Activated T-cell treated with anti-CD3 and anti-CD28 coated beads, Interleukin-2, amount 50 U/mL, for 48 hours (primary cell): ENCODE results near the gene TOLLIP.
"Not testable (repeated sequence)": the region's sequence is repeated elsewhere in the genome, so short reads cannot be mapped to it uniquely, and the experiment has no call there.

Experiments
- DNase-seq, 2 experiments: peaks; one replicate each; pipeline ENCODE4 v3.0.0-alpha.2; 2020

The TOLLIP gene

GRCh38 chr11:1242751-1243150, 66.7 kb downstream of the TOLLIP start:
- not testable (repeated sequence) for DNase-seq

DNA sequence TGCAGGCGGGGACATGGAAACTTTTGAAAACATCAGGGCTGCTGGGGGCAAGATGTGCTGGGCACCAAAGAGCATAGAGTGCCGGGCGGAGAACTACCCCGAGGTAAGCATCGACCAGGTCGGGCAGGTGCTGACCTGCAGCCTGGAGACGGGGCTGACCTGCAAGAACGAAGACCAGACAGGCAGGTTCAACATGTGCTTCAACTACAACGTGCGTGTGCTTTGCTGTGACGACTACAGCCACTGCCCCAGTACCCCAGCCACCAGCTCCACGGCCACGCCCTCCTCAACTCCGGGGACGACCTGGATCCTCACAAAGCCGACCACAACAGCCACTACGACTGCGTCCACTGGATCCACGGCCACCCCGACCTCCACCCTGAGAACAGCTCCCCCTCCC, 67.1 kb downstream of the TOLLIP start:
- DNase-seq, result no peak

- no peak for DNase-seq
Observed at GRCh38 chr11:1241706-1242105, 67.7 kb downstream of the TOLLIP start.

DNA sequence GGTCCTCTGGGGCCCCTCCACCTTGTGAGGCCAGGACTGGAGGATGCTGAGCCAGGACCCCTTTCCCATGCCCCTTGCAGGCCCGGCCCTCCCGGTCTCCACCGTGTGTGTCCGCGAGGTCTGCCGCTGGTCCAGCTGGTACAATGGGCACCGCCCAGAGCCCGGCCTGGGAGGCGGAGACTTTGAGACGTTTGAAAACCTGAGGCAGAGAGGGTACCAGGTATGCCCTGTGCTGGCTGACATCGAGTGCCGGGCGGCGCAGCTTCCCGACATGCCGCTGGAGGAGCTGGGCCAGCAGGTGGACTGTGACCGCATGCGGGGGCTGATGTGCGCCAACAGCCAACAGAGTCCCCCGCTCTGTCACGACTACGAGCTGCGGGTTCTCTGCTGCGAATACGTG, 68.7 kb downstream of the TOLLIP start:
- no peak for DNase-seq

GRCh38 chr11:1239596-1240205, 69.7 kb downstream of the TOLLIP start:
- DNase-seq, result no peak

GRCh38 chr11:1238767-1239595, 70.5 kb downstream of the TOLLIP start:
- no peak for DNase-seq

GRCh38 chr11:1237851-1238250, 71.6 kb downstream of the TOLLIP start:
- DNase-seq, result no peak

DNA sequence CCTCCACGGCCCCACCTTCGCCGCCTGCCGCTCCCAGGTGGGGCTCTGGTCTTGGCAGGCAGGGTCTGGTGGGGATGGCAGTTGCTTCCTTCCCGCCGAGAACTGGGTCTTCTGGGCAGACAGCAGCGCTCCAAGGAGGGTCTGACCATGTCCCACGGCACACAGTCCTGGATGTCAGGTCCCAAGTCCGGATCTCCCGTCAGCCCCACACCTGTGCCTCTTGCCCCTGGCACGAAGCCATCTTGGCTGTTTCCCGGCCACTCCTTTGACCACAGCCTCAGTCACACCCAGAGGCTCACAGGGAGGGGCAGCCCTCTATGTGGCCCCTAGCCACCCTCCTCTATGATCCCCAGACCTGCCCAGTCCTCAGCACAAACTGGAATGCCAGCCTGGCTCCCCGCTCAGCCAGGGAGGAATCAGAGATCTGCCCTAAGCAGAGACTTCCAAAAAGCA, 72.3 kb downstream of the TOLLIP start:
- no peak for DNase-seq

DNA sequence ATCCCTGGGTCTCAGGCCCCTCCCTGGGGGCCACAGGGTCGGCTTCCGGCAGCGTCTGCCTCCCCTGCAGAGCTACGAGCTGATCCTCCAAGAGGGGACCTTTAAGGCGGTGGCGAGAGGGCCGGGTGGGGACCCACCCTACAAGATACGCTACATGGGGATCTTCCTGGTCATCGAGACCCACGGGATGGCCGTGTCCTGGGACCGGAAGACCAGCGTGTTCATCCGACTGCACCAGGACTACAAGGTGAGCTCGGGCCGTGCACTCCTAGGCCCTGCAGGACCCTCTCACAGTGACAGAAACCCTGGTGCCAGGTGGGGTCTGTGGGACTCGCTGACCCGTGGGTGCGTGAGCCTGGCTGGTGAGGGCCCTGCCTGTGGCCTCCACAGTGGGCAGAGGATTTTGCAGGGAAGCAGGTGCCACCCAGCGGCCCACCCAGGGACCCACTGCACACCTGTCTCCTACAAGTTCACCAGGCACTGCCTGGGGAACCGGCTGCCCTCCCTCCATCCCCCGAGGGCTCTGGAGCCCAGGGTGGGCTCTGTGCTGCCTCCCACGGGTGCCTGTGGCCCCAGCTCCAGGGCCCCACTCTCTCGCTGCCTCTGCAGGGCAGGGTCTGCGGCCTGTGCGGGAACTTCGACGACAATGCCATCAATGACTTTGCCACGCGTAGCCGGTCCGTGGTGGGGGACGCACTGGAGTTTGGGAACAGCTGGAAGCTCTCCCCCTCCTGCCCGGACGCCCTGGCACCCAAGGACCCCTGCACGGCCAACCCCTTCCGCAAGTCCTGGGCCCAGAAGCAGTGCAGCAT, 72.9 kb downstream of the TOLLIP start:
- DNase-seq, result no peak

- no peak for DNase-seq
Observed at GRCh38 chr11:1235901-1236315, 73.5 kb downstream of the TOLLIP start.

DNA sequence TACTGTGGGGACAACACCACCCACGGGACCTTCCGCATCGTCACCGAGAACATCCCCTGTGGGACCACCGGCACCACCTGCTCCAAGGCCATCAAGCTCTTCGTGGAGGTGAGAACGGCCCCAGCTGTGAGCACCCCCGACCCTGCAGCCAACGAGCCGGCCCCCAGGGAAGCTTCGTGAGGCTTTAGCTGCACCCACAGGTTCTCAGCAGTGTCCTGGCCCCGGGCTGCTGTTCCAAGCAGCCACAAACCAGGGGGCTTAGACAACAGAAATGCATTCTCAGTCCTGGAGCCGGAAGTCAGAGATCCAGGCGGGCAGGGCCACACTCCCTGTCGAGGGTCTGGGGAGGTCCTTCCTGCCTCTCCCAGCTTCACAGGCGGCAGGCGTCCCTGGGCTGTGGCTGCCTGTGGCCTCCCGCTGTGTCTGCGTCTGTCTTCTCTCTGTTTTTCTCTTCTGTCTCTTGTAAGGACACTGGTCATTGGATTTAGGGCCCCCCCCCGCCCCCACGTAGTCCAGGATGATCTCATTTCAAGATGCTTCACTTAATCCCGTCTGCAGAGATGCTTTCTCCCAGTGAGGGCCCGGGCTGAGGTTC, 74.0 kb downstream of the TOLLIP start:
- DNase-seq, result no peak

- DNase-seq, result no peak
Observed at GRCh38 chr11:1234771-1235305, 74.6 kb downstream of the TOLLIP start.

DNA sequence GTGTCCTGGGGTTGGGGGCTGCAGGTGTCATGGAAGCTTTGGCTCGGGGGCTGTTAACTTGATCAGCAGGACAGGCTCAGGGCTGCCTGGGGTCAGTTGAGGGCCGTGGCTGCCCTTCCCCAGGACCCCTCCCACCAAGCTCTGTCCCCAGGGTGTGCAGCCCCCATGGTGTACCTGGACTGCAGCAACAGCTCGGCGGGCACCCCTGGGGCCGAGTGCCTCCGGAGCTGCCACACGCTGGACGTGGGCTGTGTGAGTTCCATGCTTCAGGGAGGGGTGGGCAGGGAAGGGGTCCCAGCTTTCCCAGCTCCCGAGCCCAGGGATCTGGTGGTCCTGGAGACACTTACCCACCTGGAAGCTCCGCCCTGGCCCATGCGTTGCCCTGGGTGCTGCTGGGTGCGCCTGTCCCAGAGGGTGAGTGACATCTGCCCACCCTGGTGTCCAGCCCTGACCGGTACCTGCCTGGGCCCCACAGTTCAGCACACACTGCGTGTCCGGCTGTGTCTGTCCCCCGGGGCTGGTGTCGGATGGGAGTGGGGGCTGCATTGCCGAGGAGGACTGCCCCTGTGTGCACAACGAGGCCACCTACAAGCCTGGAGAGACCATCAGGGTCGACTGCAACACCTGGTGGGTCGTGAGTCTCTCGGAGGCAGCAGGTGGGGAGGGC, 75.2 kb downstream of the TOLLIP start:
- no peak for DNase-seq

DNA sequence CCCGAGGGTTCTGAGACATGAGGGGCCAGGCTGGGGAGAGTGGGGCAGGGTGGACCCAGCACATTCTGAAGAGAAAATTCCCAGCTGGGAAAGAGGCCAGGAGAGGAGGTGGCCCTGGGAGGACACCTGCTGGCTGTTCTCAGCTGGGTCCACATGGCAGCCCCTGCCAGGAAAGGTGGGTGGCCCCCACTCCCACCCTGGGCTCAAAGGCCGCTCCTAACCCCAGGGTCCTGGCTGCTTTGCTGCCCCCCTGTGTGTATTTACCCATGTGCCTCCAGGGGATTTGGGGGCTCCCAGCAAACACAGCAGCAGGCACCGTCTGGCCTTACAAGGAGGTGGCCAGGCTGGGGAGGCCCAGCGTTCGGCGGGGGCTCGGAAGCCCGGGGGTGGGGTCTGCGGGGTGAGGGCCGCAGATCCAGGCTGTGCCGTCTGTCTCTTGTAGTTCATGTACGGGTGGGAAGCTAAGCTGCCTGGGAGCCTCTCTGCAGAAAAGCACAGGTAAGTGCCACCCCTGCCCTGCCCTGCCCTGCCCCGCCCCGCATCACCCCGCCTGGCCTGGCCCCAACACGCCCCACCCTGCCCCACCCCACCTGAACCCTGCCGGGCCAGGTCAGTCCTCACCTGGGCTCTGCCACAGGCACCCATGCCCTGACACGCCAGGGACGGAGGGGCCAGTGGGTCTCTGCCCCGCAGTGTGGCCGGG, 75.9 kb downstream of the TOLLIP start:
- no peak for DNase-seq

- no peak for DNase-seq
Observed at GRCh38 chr11:1232883-1233321, 76.5 kb downstream of the TOLLIP start.

- DNase-seq, result no peak
Observed at GRCh38 chr11:1232021-1232882, 77.2 kb downstream of the TOLLIP start.

DNA sequence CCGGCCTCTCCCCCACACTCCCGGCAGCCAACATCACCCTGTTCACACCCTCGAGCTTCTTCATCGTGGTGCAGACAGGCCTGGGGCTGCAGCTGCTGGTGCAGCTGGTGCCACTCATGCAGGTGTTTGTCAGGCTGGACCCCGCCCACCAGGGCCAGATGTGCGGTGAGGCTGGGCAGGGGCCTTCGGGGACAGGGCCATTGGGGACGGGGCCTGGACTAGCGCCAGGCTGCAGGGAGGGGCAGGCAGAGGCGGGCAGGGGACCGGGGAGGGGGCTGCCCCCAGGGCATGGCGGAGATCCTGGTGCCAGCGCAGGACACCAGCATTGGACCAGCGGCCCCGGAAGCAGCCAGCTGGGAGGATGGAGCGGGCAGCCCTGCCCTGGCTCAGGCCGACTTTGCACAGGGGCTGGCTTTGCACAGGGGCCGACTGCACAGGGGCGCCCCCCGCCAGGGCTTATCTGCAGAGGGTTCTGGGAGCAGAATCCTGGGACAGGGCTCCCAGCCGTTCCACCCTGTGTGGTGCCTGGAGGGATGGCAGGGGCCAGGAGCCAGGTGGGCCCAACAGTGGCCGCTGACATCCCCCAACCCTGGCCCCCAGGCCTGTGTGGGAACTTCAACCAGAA, 77.9 kb downstream of the TOLLIP start:
- DNase-seq, result no peak

DNA sequence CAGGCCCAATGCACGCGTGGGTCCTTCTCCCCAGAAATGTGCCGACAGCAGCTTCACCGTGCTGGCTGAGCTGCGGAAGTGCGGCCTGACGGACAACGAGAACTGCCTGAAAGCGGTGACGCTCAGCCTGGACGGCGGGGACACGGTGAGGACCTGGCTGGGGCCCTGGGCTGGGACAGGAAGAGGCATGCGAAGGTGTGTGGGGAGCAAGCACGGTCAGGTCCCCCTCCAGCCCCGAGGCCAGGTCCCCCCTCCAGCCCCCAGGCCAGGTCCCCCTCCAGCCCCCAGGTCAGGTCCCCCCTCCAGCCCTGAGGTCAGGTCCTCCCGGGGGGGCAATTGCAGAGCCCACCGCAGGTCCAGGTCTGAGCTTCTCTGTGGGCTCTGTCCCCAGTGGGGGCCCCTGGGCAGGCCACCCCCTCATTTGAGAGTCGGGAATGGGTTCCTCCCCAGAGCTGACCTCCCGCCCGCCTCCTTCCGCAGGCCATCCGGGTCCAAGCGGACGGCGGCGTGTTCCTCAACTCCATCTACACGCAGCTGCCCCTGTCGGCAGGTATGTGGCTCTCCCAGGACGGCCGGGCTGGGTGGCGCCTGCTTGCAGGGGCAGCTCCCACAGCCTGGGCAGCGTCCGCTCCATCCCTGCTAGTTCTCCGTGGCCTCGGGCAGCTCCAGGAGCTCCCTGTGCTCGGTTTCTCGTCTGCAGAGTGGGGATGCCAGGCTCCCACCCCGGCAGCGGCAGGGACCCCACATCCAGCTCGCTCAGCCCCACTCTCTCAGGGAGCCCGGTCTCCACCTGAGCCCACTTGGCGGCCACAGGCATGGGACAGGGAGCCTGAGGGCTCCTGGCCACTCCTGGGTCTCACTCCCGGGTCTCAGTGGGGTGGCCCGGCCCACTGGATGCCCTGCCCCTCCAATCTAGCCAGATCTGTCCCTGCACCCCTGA, 78.7 kb downstream of the TOLLIP start:
- no peak for DNase-seq

- DNase-seq, result no peak
Observed at GRCh38 chr11:1230121-1230455, 79.3 kb downstream of the TOLLIP start.
